K562 (cell line): ENCODE data around the gene RBMS3.

Experiments used
- JUNB ChIP-seq: fragments of 450-650 bp; formaldehyde crosslinking; conservative IDR thresholded peaks from 2 replicates; pipeline ENCODE4 v1.4.0; 2020; ENCODE audit warnings: mild to moderate bottlenecking
- PHF20 ChIP-seq: fragments of 450-650 bp; IDR thresholded peaks from 2 replicates; pipeline ENCODE4 v1.6.1; 2018; ENCODE audit not compliant: partially characterized antibody
- SMC3 ChIP-seq: conservative IDR thresholded peaks from 2 replicates; pipeline ENCODE4 v1.6.1; 2011; ENCODE audit warnings: low read depth, low read length, improper control_type of control experiment; ENCODE audit not compliant: insufficient read depth
- TF ChIP-seq, protein P1 (sequence below): fragments of 250-450 bp; sonication (Bioruptor Pico); IDR thresholded peaks from 2 replicates; pipeline ENCODE4 v1.4.0; 2020

DNA sequence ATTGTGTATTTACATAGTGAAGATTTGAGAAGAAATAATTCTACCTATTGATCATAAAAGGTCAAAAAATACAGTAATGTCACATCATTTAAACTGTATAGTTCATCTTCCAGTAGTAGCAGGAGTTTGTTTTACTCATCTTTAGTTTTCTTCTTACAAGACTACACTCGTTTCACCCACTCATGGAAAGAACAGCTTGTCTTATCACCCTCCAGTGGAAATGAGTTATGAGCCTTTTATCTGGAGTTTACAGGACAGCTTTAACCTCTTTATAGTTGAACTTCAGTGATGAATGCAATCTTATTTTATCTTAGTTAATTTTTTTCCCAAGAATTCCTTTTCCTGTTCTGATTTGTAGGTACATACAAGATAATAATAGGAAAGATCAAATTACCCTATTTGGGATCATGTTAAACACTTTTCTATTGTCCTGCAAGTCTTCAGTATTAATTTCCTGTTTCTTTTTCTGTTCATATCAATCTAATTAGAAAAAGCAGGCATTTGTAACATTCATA is 36.8 kb downstream of the RBMS3 start:
- no peak for TF ChIP-seq JUNB (CRISPR knock-in tag)
- TF ChIP-seq SMC3, result no peak
- no peak for TF ChIP-seq PHF20
- TF ChIP-seq, protein P1, sequence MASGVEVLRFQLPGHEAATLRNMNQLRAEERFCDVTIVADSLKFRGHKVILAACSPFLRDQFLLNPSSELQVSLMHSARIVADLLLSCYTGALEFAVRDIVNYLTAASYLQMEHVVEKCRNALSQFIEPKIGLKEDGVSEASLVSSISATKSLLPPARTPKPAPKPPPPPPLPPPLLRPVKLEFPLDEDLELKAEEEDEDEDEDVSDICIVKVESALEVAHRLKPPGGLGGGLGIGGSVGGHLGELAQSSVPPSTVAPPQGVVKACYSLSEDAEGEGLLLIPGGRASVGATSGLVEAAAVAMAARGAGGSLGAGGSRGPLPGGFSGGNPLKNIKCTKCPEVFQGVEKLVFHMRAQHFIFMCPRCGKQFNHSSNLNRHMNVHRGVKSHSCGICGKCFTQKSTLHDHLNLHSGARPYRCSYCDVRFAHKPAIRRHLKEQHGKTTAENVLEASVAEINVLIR, result no peak
